K562 (cell line): Measurements from ENCODE around the gene RNLS. TPM values are rescaled to one million over a fixed set of nuclear protein-coding genes. Genes with fewer than 3 reads are reported as not detected.

Experiments
- ATAC-seq: fragments of 200-7000 bp; cut with Tn5 transposase; 3 replicates; pipeline ENCODE4 v1.9.1; 2020; ENCODE audit warnings: moderate library complexity
- BruUV-seq: library from RNA; stranded (reverse); fragments of 400-500 nt; replicated peaks from 2 replicates; lab custom pipeline; 2021; lab: Mats Ljungman, UMichigan
- CTCF ChIA-PET: fragments of 300-600 bp; formaldehyde crosslinking; extraction: SDS; loops from one replicate; lab custom pipeline; 2021; ENCODE audit warnings: low intra/inter-chr PET ratio; lab: Yijun Ruan, JAX
- POLR2A ChIA-PET: fragments of 300-600, 350-650 bp; sonication (Branson Sonifier 250); formaldehyde crosslinking; extraction: SDS; loops from one replicate; lab custom pipeline; 2021; ENCODE audit warnings: antibody characterized with exemption, inconsistent platforms; lab: Yijun Ruan, JAX
- DNase-seq, 4 experiments: peaks; one replicate each; pipeline versions ENCODE4 v3.0.0 to v3.0.0-alpha.2; 2011 to 2018; ENCODE audit warnings: low spot score in 3 of 4, mixed read lengths in 3 of 4; ENCODE audit errors: extremely low read depth in 1 of 4
- FAIRE-seq: peaks from 2 replicates; lab custom pipeline; 2011; peaks lifted over from hg19 to GRCh38; lab: Jason Lieb, UNC
- H2AFZ ChIP-seq: 2 replicates; pipeline ENCODE4 v1.6.0; 2011; ENCODE audit warnings: low read depth, low read length, control low read depth, inconsistent platforms
- H3K27ac ChIP-seq: fragments of 200-600 bp; 3 replicates; pipeline ENCODE4 v1.8.0; 2011; ENCODE audit warnings: low read depth, mild to moderate bottlenecking, control low read depth, inconsistent platforms, low read length, moderate library complexity, mixed read lengths; ENCODE audit errors: extremely low read depth
- H3K27me3 ChIP-seq, 2 experiments: fragments of 300-600 bp in 1 of 2; 2 replicates in 1 of 2; 3 replicates in 1 of 2; pipeline versions ENCODE4 v1.6.0 to v1.8.0; 2011; ENCODE audit warnings: inconsistent platforms in 2 of 2, low read length in 2 of 2, mild to moderate bottlenecking in 1 of 2, mixed read lengths in 1 of 2, moderate library complexity in 1 of 2; ENCODE audit not compliant: control insufficient read depth in 2 of 2, insufficient read depth in 2 of 2
- H3K36me3 ChIP-seq: fragments of 300-600 bp; 3 replicates; pipeline ENCODE4 v1.8.0; 2011; ENCODE audit warnings: mild to moderate bottlenecking, low read length, inconsistent platforms; ENCODE audit not compliant: control insufficient read depth, insufficient read depth
- H3K4me1 ChIP-seq, 2 experiments: fragments of 200-600 bp in 1 of 2; replicated peaks in 1 of 2; 2 replicates in 1 of 2; 3 replicates in 1 of 2; pipeline versions ENCODE4 v1.5.1 to v1.8.0; 2011; ENCODE audit warnings: inconsistent platforms in 2 of 2, low read length in 2 of 2, mild to moderate bottlenecking in 1 of 2, mixed read lengths in 1 of 2, moderate library complexity in 1 of 2; ENCODE audit not compliant: control insufficient read depth in 2 of 2, insufficient read depth in 2 of 2
- H3K4me2 ChIP-seq: 2 replicates; pipeline ENCODE4 v1.6.1; 2011; ENCODE audit warnings: low read length, control low read depth, inconsistent platforms, mixed read lengths; ENCODE audit not compliant: insufficient read depth
- H3K4me3 ChIP-seq: fragments of 200-600 bp; sonication (generic), shearing (Covaris generic); 2 replicates; pipeline ENCODE4 v1.5.1; 2016; ENCODE audit warnings: control low read depth, inconsistent platforms
- H3K79me2 ChIP-seq: fragments of 200-600 bp; 3 replicates; pipeline ENCODE4 v1.8.0; 2011; ENCODE audit warnings: low read length, inconsistent platforms; ENCODE audit not compliant: control insufficient read depth, insufficient read depth
- H3K9ac ChIP-seq, 2 experiments: 2 replicates each; pipeline versions ENCODE4 v1.6.0 to v1.6.1; 2011; ENCODE audit warnings: low read depth in 2 of 2, low read length in 2 of 2, control low read depth in 1 of 2, inconsistent platforms in 1 of 2, mild to moderate bottlenecking in 1 of 2, mixed read lengths in 1 of 2; ENCODE audit not compliant: insufficient read depth in 1 of 2
- H3K9me1 ChIP-seq: one replicate; pipeline ENCODE4 v1.6.0; 2011; ENCODE audit warnings: inconsistent platforms, mild to moderate bottlenecking, low read length, moderate library complexity; ENCODE audit not compliant: control insufficient read depth, insufficient read depth
- H3K9me3 ChIP-seq: replicated peaks from 2 replicates; pipeline ENCODE4 v1.5.1; 2011; ENCODE audit warnings: low read depth, low read length, inconsistent platforms; ENCODE audit not compliant: control insufficient read depth, insufficient read depth
- H4K20me1 ChIP-seq: replicated peaks from 2 replicates; pipeline ENCODE4 v1.6.1; 2011; ENCODE audit warnings: low read length, inconsistent platforms, mixed read lengths; ENCODE audit not compliant: control insufficient read depth, insufficient read depth
- FIP1L1 ChIP-seq: fragments of 200-400 bp; formaldehyde crosslinking; IDR thresholded peaks from 2 replicates; pipeline ENCODE4 v1.6.1; 2018; ENCODE audit warnings: mild to moderate bottlenecking, low read depth, low read length; ENCODE audit not compliant: poor library complexity, severe bottlenecking
- FOXA3 ChIP-seq, 2 experiments: fragments of 450-650 bp in 1 of 2; sonication (generic) in 1 of 2; formaldehyde crosslinking; IDR thresholded peaks in 1 of 2; conservative IDR thresholded peaks in 1 of 2; 2 replicates each; pipeline versions ENCODE4 v1.4.0 to v1.8.0; 2020 to 2022; ENCODE audit warnings: mild to moderate bottlenecking in 2 of 2, missing genetic modification reagents in 1 of 2
- RBFOX2 ChIP-seq: fragments of 200-400 bp; formaldehyde crosslinking; IDR thresholded peaks from 2 replicates; pipeline ENCODE4 v1.6.1; 2017; ENCODE audit warnings: low read depth, mild to moderate bottlenecking, low read length, moderate library complexity
- SNRNP70 ChIP-seq: fragments of 200-400 bp; formaldehyde crosslinking; optimal IDR thresholded peaks from 2 replicates; pipeline ENCODE3; 2017; ENCODE audit warnings: low read depth, low read length
- TAF9B ChIP-seq: fragments of 450-650 bp; IDR thresholded peaks from 2 replicates; pipeline ENCODE4 v1.6.1; 2018; ENCODE audit warnings: mild to moderate bottlenecking; ENCODE audit not compliant: partially characterized antibody
- ZFPM2 ChIP-seq: fragments of 250-450 bp; sonication (Bioruptor Pico); IDR thresholded peaks from 2 replicates; pipeline ENCODE4 v1.5.1; 2022; ENCODE audit warnings: mild to moderate bottlenecking
- ZSCAN32 ChIP-seq: fragments of 450-650 bp; formaldehyde crosslinking; IDR thresholded peaks from 2 replicates; pipeline ENCODE4 v1.4.0; 2020; ENCODE audit warnings: mild to moderate bottlenecking, moderate library complexity
- ZZZ3 ChIP-seq: fragments of 450-650 bp; IDR thresholded peaks from 2 replicates; pipeline ENCODE4 v1.6.1; 2016; ENCODE audit warnings: antibody characterized with exemption, mild to moderate bottlenecking, moderate library complexity
- WGBS: fragments of 100-300 bp; shearing (Covaris generic); methylation state at CpG from one replicate; pipeline ENCODE4 v1.1.6; 2016; ENCODE audit warnings: low coverage, mixed read lengths; ENCODE audit not compliant: insufficient coverage; ENCODE audit errors: missing lambda C conversion rate; 5-methylcytosine and 5-hydroxymethylcytosine counted together
- in situ Hi-C: fragments of 300-500 bp; cut with MboI; formaldehyde crosslinking; loops from 4 replicates; pipeline ENCODE4 v1.15.0; 2018; ENCODE audit warnings: inconsistent platforms, mixed read lengths
- intact Hi-C: fragments of 100-400 bp; cut with micrococcal nuclease; formaldehyde crosslinking; loops from 2 replicates; pipeline ENCODE4 v1.14.2; 2022
- polyA plus RNA-seq, 8 experiments: library from polyadenylated mRNA; depleted of rRNA in 4 of 8; stranded (reverse) in 5 of 8; unstranded in 3 of 8; fragments of >200 nt; fragmentation: Nextera tagmentation in 2 of 8; fragmentation: Illumina TruSeq in 1 of 8; extraction: Ambion mirVana in 2 of 8; extraction: Trizol in 1 of 8; gene quantifications; 2 replicates each; pipeline versions ENCODE4 v1.2.1 to v1.2.3, GENCODE V29; 2011 to 2014; ENCODE audit warnings: inconsistent platforms in 1 of 8, missing spikeins in 1 of 8
- total RNA-seq, 7 experiments: library from RNA; depleted of rRNA in 6 of 7; stranded (reverse); fragments of >200 nt in 6 of 7; fragmentation: Illumina TruSeq in 2 of 7; extraction: Trizol in 2 of 7; gene quantifications; 2 replicates each; pipeline versions ENCODE4 v1.2.1 to v1.2.3, GENCODE V29; 2011 to 2021; ENCODE audit warnings: low replicate concordance in 1 of 7
- TF ChIP-seq, protein P1 (sequence below), 2 experiments: fragments of 450-650 bp; formaldehyde crosslinking in 1 of 2; IDR thresholded peaks; 2 replicates each; pipeline versions ENCODE4 v1.4.0 to v1.6.1; 2014 to 2020; ENCODE audit warnings: mild to moderate bottlenecking in 2 of 2, borderline replicate concordance in 1 of 2, low read depth in 1 of 2
- TF ChIP-seq, protein P2 (sequence below): IDR thresholded peaks from 2 replicates; pipeline ENCODE4 v1.6.1; 2014; ENCODE audit warnings: antibody characterized with exemption

The RNLS gene
- total and polyA plus RNA-seq, 9 of the 15 experiments (the other 6 are each of a cell fraction or from before 2014, with no cell fraction given), result 0.14 to 0.72 (median 0.41) TPM; not detected in 3

- H3K27ac ChIP-seq, result no peak overlapping the region
- H3K27me3 ChIP-seq, result no peaks in the 10 kb centered on the region
- no peaks in the 10 kb centered on the region for H3K4me1 ChIP-seq
- WGBS, result 4% methylated on average over 3 of the region's 3 CpGs
- H3K79me2 ChIP-seq, result no peaks in the 10 kb centered on the region
- no peak for ATAC-seq
- intact Hi-C loops (no loop called here), in situ Hi-C loops (no loop called here)
- H4K20me1 ChIP-seq, result no peaks in the 10 kb centered on the region
- H3K9me1 ChIP-seq, result no peaks in the 10 kb centered on the region
- DNase-seq, result no peak
- H3K4me3 ChIP-seq, result no peak overlapping the region
- no peak overlapping the region for H3K4me2 ChIP-seq
- CTCF ChIA-PET, result no interaction called here
- BruUV-seq, result no TSS peak
- no peaks in the 10 kb centered on the region for H3K36me3 ChIP-seq
- no peak overlapping the region for H3K9ac ChIP-seq
- POLR2A ChIA-PET, result no interaction called here
- H3K9me3 ChIP-seq, result no peaks in the 10 kb centered on the region
- no peak overlapping the region for H2AFZ ChIP-seq
- FAIRE-seq, result no peak
- TF ChIP-seq, protein P1, sequence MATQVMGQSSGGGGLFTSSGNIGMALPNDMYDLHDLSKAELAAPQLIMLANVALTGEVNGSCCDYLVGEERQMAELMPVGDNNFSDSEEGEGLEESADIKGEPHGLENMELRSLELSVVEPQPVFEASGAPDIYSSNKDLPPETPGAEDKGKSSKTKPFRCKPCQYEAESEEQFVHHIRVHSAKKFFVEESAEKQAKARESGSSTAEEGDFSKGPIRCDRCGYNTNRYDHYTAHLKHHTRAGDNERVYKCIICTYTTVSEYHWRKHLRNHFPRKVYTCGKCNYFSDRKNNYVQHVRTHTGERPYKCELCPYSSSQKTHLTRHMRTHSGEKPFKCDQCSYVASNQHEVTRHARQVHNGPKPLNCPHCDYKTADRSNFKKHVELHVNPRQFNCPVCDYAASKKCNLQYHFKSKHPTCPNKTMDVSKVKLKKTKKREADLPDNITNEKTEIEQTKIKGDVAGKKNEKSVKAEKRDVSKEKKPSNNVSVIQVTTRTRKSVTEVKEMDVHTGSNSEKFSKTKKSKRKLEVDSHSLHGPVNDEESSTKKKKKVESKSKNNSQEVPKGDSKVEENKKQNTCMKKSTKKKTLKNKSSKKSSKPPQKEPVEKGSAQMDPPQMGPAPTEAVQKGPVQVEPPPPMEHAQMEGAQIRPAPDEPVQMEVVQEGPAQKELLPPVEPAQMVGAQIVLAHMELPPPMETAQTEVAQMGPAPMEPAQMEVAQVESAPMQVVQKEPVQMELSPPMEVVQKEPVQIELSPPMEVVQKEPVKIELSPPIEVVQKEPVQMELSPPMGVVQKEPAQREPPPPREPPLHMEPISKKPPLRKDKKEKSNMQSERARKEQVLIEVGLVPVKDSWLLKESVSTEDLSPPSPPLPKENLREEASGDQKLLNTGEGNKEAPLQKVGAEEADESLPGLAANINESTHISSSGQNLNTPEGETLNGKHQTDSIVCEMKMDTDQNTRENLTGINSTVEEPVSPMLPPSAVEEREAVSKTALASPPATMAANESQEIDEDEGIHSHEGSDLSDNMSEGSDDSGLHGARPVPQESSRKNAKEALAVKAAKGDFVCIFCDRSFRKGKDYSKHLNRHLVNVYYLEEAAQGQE (IDR thresholded peaks at IDR 0.05; ENCODE audit: borderline replicate concordance), result no peak
- TF ChIP-seq, protein P1 (CRISPR knock-in tag; IDR thresholded peaks at IDR 0.05; ENCODE audit: low read depth), result no peak
- no peak for TF ChIP-seq RBFOX2
- TF ChIP-seq ZZZ3, result no peak
- no peak for TF ChIP-seq FOXA3 (CRISPR knock-in tag; conservative IDR thresholded peaks at IDR 0.05 in 1 of 2, IDR thresholded peaks at IDR 0.05 in 1 of 2)
- no peak for TF ChIP-seq FIP1L1
- no peak for TF ChIP-seq ZFPM2 (CRISPR knock-in tag)
- no peak for TF ChIP-seq ZSCAN32 (CRISPR knock-in tag)
- TF ChIP-seq, protein P2, sequence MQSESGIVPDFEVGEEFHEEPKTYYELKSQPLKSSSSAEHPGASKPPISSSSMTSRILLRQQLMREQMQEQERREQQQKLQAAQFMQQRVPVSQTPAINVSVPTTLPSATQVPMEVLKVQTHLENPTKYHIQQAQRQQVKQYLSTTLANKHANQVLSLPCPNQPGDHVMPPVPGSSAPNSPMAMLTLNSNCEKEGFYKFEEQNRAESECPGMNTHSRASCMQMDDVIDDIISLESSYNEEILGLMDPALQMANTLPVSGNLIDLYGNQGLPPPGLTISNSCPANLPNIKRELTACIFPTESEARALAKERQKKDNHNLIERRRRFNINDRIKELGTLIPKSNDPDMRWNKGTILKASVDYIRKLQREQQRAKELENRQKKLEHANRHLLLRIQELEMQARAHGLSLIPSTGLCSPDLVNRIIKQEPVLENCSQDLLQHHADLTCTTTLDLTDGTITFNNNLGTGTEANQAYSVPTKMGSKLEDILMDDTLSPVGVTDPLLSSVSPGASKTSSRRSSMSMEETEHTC, result no peak
- no peak for TF ChIP-seq TAF9B
- TF ChIP-seq SNRNP70, result no peak
Observed at GRCh38 chr10:88347597-88348304, 235.4 kb downstream of the RNLS start.
